SHP77 treated with DMSO at 0.1 percent for 48 hours (cell line): ENCODE data around the gene CABCOCO1.

Experiments
- DNase-seq: peaks from one replicate; lab custom pipeline; 2025; lab: John Stamatoyannopoulos, UW

CABCOCO1 gene

GRCh38 chr10:61785473-61786105 is 122.9 kb downstream of the CABCOCO1 start:
- no peak for DNase-seq

GRCh38 chr10:61786728-61787127 is 124.0 kb downstream of the CABCOCO1 start:
- DNase-seq = no peak

- DNase-seq = no peak
Measured at GRCh38 chr10:61787170-61787569, 124.4 kb downstream of the CABCOCO1 start.

GRCh38 chr10:61789031-61789430 is 126.3 kb downstream of the CABCOCO1 start:
- DNase-seq = no peak

GRCh38 chr10:61791216-61791615 is 128.5 kb downstream of the CABCOCO1 start:
- DNase-seq = no peak

GRCh38 chr10:61792097-61792716 is 129.5 kb downstream of the CABCOCO1 start:
- DNase-seq = no peak

- no peak for DNase-seq
Measured at GRCh38 chr10:61792921-61793320, 130.2 kb downstream of the CABCOCO1 start.

- DNase-seq = peak; percentile 38
Measured at GRCh38 chr10:61793760-61794703, 131.3 kb downstream of the CABCOCO1 start.

GRCh38 chr10:61795147-61795546 is 132.4 kb downstream of the CABCOCO1 start:
- DNase-seq = no peak

GRCh38 chr10:61795551-61795950 is 132.8 kb downstream of the CABCOCO1 start:
- no peak for DNase-seq

GRCh38 chr10:61796785-61797184 is 134.1 kb downstream of the CABCOCO1 start:
- no peak for DNase-seq

- DNase-seq = no peak
Measured at GRCh38 chr10:61797304-61798153, 134.8 kb downstream of the CABCOCO1 start.

GRCh38 chr10:61798713-61799112 is 136.0 kb downstream of the CABCOCO1 start:
- no peak for DNase-seq

GRCh38 chr10:61801484-61801883 is 138.8 kb downstream of the CABCOCO1 start:
- DNase-seq = no peak

GRCh38 chr10:61803269-61803668 is 140.5 kb downstream of the CABCOCO1 start:
- no peak for DNase-seq

GRCh38 chr10:61804414-61804813 is 141.7 kb downstream of the CABCOCO1 start:
- no peak for DNase-seq

GRCh38 chr10:61805091-61805490 is 142.4 kb downstream of the CABCOCO1 start:
- DNase-seq = no peak

GRCh38 chr10:61810263-61810662 is 147.5 kb downstream of the CABCOCO1 start:
- no peak for DNase-seq

GRCh38 chr10:61812052-61812721 is 149.5 kb downstream of the CABCOCO1 start:
- no peak for DNase-seq

- DNase-seq = no peak
Measured at GRCh38 chr10:61812920-61813319, 150.2 kb downstream of the CABCOCO1 start.

GRCh38 chr10:61814160-61814559 is 151.4 kb downstream of the CABCOCO1 start:
- DNase-seq = no peak
